Measurements from ENCODE around the gene DOCK4. TPM values are rescaled to one million over a fixed set of nuclear protein-coding genes. Genes with fewer than 3 reads are reported as not detected.

The DOCK4 gene
- total RNA-seq, 1 donor from 2014 or later: 43.0 TPM

DNA sequence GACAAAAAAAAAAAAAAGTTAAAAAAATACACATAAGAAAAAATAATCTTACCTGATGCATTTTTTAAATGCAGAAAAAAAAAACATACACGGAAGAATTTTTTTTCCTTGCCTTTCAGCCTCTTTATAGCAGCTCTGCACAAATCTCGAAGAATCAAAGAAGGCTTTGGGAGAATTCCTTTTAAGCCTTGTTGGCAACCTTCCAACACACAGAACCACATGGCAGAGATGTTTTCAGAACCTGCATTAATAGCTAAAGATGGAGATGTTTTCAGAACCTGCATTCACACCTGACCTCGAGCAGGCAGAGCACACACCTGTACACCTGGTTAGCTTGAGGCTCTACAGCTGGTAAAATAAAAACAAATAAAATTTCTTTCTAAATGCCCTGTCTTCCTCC, 65.6 kb downstream of the DOCK4 start:
- Mint-ChIP-seq H3K27ac (ENCODE audit: unreplicated experiment) (no peak overlapping the region), H3K4me1 (ENCODE audit: low read depth) (peaks cover 61% of the 10 kb centered on the region), H3K27me3 (ENCODE audit: low read depth) (no peaks in the 10 kb centered on the region), H3K9me3 (ENCODE audit: low read depth) (no peaks in the 10 kb centered on the region), H3K36me3 (ENCODE audit: low read depth) (no peaks in the 10 kb centered on the region), H3K4me3 (ENCODE audit: unreplicated experiment) (no peak overlapping the region)
- TF ChIP-seq, protein P1, sequence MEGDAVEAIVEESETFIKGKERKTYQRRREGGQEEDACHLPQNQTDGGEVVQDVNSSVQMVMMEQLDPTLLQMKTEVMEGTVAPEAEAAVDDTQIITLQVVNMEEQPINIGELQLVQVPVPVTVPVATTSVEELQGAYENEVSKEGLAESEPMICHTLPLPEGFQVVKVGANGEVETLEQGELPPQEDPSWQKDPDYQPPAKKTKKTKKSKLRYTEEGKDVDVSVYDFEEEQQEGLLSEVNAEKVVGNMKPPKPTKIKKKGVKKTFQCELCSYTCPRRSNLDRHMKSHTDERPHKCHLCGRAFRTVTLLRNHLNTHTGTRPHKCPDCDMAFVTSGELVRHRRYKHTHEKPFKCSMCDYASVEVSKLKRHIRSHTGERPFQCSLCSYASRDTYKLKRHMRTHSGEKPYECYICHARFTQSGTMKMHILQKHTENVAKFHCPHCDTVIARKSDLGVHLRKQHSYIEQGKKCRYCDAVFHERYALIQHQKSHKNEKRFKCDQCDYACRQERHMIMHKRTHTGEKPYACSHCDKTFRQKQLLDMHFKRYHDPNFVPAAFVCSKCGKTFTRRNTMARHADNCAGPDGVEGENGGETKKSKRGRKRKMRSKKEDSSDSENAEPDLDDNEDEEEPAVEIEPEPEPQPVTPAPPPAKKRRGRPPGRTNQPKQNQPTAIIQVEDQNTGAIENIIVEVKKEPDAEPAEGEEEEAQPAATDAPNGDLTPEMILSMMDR (IDR thresholded peaks at IDR 0.05): no peak
- DNase-seq (ENCODE audit: low spot score): no peak

DNA sequence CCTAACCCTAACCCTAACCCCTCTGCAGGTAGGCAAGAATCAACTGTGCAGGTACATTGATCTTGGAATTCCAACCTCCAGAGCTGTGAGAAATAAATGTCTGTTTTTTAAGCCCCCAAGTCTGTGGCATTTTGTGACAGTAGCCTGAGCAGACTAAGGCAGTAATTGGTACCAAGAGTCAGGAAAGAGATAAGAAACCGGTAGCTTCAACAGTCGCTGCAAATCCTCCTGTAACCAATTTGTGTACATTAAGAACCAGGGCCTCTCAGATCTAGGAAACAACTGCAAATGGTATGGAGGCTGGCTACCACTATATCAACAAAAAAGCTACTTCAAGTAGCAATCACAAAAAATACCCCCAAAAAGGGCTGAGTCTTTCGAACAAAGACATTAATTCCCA, 67.3 kb downstream of the DOCK4 start:
- no peak overlapping the region for H3K4me3 Mint-ChIP-seq (ENCODE audit: unreplicated experiment)
- no peaks in the 10 kb centered on the region for H3K27me3 Mint-ChIP-seq (ENCODE audit: low read depth)
- H3K4me1 Mint-ChIP-seq (ENCODE audit: low read depth): peaks cover 47% of the 10 kb centered on the region
- DNase-seq (ENCODE audit: low spot score): no peak
- TF ChIP-seq, protein P1 (IDR thresholded peaks at IDR 0.05): no peak
- H3K27ac Mint-ChIP-seq (ENCODE audit: unreplicated experiment): no peak overlapping the region
- H3K36me3 Mint-ChIP-seq (ENCODE audit: low read depth): no peaks in the 10 kb centered on the region
- H3K9me3 Mint-ChIP-seq (ENCODE audit: low read depth): no peaks in the 10 kb centered on the region

DNA sequence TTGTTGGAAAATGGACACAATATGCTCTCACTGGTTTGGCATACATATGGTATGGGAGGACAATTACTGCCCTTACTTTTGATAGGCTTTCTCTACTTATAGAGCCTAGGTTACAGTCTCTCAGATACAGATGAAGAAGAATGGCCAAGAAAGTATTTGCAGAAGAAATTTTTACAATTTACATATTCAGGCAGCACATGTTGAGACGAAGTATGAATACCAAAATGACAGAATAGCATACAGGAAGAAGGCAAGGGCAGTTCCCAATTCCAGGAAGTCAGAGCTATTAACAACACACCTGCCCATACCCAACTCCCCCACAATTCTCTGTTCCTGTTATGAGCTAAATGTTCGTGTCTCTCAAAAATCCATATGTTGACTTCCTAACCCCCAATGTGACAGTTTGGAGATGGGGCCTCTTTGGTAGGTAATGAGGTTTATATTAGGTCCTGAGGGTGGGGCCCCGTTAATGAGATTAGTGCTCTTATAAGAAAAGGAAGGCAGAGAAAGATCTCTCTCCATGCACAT, 67.8 kb downstream of the DOCK4 start:
- TF ChIP-seq, protein P1 (IDR thresholded peaks at IDR 0.05): no peak

DNA sequence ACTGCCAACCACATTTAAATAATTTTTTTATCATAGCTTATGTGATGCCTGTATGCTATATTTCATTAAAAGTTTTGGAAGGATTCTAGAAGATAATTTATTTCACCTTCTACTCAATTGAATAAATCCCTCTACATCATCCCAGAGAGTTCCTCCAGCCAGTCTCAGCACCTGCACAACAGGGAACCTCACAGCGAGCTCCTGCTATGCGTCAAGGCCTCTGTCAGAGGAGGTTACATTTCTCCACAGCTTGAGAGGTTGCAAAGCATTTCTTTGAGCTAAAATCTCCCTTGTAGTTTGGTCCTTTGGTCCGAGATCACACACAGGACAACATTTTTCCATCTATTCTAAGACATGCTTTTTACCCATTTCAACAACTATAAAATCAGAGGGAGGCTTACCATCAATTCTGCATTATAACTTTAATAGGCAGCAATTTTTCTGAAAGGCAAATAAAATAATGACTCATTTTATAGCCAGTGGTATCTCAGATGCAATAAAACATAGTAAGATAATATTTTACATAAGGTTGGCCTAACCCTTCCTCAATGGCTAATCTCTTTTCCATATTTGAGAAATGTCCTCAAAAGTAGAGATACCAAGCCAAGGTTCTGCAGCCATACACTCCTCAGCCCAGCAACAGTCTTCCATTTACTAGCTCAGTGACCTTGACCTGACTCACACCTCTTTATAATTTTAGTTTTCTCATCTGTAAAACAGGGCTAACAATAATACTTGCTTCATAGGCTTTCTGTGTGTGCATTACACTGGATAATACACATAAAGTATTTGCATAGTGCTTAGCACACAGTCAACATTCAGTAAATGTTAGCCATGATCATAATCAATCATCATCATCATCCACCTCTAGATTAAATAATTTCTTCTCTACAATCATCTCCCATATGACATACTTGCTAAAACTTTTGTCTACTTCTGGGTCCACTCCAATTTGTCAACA, 68.8 kb downstream of the DOCK4 start:
- Mint-ChIP-seq H3K27me3 (ENCODE audit: low read depth) (no peaks in the 10 kb centered on the region), H3K27ac (ENCODE audit: unreplicated experiment) (no peak overlapping the region), H3K4me3 (ENCODE audit: unreplicated experiment) (no peak overlapping the region), H3K9me3 (ENCODE audit: low read depth) (no peaks in the 10 kb centered on the region), H3K36me3 (ENCODE audit: low read depth) (no peaks in the 10 kb centered on the region), H3K4me1 (ENCODE audit: low read depth) (peaks cover 43% of the 10 kb centered on the region)
- TF ChIP-seq, protein P1 (IDR thresholded peaks at IDR 0.05): no peak
- DNase-seq (ENCODE audit: low spot score): no peak

More for the DNA sequence above, 67.8 kb downstream of the DOCK4 start:
- Mint-ChIP-seq H3K36me3 (ENCODE audit: low read depth) (no peaks in the 10 kb centered on the region), H3K27me3 (ENCODE audit: low read depth) (no peaks in the 10 kb centered on the region), H3K4me1 (ENCODE audit: low read depth) (peaks cover 45% of the 10 kb centered on the region), H3K9me3 (ENCODE audit: low read depth) (no peaks in the 10 kb centered on the region), H3K27ac (ENCODE audit: unreplicated experiment) (no peak overlapping the region), H3K4me3 (ENCODE audit: unreplicated experiment) (no peak overlapping the region)
- DNase-seq (ENCODE audit: low spot score): no peak

DNA sequence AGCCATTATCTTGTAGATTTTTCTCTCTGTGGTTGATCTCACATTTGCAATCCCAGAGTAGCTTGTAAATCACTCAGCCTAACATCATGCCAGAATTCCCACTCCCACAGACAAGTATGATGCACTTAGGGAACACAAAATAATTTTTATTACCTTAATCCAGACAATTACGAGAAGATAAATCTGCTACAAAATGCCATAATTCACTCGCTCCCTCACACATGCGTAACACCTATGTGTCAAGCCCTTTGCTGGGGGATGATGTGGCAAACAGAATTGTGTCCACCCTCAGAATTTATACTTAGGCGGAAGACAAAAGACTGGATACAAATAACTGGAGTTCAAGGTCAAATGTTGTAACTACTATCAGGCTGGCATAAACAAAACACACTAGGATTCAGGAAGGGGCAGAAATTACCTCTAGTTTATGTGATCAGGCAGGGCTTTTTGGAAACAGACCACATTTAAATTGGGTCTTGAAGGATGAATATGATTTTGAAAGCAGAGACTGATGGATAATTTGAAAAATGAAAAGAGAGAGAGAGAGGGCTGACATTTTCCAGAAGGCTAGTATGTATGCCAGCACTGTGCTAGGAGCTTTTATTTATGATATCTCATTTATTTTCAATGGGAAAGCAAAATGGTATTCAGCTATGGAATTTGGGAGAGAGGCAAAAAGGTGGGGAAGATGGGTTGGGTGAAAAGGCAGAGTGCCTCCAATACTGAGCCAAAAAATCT, 69.8 kb downstream of the DOCK4 start:
- H3K36me3 Mint-ChIP-seq (ENCODE audit: low read depth): no peaks in the 10 kb centered on the region
- no peaks in the 10 kb centered on the region for H3K27me3 Mint-ChIP-seq (ENCODE audit: low read depth)
- H3K4me1 Mint-ChIP-seq (ENCODE audit: low read depth): peaks cover 46% of the 10 kb centered on the region
- H3K9me3 Mint-ChIP-seq (ENCODE audit: low read depth): no peaks in the 10 kb centered on the region
- no peak overlapping the region for H3K27ac Mint-ChIP-seq (ENCODE audit: unreplicated experiment)
- no peak for DNase-seq (ENCODE audit: low spot score)
- TF ChIP-seq, protein P1 (IDR thresholded peaks at IDR 0.05): no peak
- H3K4me3 Mint-ChIP-seq (ENCODE audit: unreplicated experiment): no peak overlapping the region
